Raji (cell line): Measurements from ENCODE around the gene CAMKK2.

Experiments used
- POLR2A ChIP-seq: IDR thresholded peaks from 2 replicates; pipeline ENCODE4 v1.6.1; 2011; ENCODE audit warnings: low read depth, low read length, control low read depth; ENCODE audit not compliant: insufficient read depth

Gene CAMKK2

DNA sequence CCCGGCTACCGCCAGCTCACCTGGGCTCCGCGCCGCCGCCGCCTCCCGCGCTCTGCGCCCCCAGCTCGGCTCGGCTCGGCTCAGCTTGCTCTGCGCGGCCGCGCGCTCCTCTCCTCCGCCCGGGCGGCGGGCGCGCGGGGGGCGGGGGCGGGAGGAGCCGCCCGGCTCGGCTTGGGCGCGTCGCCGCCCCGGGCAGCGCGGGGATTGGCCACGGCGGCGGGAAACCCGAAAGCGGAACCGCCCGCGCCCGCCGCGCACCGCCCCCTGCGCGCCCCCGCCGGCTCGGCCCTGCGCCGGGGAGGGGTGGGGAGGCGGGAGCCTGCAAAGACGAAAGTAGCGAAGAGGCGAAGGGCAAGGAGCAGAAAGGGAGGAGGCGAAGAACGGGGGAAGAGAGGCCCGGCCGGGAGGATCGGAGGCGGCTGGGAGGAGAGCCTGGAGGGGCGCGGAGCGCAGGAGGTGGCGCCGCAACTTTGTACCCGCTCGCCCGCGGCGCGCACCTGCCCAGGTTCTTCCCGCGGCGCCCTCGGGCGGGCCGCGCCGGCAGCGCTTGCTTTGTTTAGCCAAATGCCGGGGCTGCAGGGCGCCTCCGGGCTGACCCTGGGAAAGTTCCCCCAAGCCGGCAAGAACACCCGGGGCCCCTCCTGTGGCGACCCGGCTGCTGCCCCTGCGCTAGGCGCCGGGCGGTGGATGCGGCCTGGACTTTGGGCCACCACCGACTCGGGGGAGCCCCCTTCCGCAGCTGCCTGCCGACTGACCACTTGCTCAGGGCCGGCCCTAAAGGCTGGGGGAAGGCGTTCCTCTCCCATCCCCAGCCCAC lies at the start of gene CAMKK2:
CAMKK2 (minus strand) TSS at position 92 of the 817 bp plus-strand sequence. CDS start 22,183 bp downstream, outside the sequence.
- peak; percentile 79 for TF ChIP-seq POLR2A

DNA sequence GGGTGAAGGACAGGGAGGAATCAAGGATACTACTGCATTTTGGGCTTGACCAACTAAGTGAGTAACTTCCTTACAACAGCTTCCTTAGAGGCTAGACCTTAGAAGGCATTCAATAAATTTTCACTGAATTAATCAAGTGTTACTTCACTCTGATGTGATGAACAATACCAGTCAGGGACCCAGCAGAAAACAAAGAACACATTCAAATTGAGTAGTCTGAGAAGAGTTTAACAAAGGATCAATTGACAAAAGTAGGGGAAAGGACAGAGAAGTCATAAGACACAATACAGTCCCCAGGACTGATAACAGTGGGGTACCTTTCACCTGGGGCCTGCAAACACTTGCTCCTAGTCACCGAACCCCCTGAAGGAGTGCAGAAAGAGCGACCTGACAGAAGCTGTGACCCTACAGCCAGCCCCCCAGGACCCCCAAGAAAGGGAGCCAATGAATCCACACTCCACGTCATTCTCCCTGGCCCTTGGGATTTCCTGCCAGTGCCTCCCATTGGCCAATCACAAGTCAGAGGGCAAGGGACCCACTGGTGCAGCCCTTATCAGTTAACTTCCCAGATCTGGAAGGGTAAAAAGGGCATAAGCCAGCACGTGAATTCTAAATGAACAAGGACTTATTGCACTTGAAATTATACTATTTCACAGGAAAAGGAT lies 48.8 kb upstream of the CAMKK2 start:
- TF ChIP-seq POLR2A, result no peak

DNA sequence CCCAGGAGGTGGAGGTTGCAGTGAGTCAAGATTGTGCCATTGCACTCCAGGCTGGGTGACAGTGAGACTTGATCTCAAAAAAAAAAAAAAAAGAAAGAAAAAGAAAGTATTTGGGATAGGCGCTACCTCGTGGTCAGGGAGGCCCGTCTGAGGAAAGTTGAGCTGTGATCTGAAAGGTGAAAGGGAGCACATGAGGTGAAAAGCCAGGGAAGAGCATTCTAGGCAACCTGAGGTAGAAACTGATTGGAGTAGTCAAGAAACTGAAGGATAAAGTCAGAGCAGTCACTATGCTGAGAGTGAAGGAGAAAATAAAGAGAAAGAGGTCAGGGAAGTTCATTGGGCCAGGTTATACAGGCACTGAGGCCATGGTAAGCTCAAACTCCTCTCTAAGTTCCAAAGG lies 48.0 kb upstream of the CAMKK2 start:
- no peak for TF ChIP-seq POLR2A

DNA sequence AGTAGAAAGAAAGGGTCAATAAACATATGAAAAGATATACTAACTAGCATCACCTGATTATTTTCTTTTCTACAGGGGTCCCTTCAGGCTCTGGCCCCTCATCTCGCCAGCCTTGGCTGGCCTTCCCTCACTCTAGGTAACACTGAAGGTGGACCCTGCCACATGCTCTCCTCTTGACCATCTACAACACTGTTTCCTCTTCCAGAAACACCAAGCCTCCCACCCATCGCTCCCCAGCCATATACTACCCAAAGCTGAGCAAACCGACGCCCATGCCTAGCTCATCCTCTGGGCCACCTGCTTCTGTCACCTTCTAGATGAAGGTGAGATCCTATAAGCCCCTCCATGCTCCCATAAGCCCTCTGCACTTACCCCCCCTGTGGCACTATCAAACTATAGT lies 40.9 kb upstream of the CAMKK2 start:
- TF ChIP-seq POLR2A, result no peak

DNA sequence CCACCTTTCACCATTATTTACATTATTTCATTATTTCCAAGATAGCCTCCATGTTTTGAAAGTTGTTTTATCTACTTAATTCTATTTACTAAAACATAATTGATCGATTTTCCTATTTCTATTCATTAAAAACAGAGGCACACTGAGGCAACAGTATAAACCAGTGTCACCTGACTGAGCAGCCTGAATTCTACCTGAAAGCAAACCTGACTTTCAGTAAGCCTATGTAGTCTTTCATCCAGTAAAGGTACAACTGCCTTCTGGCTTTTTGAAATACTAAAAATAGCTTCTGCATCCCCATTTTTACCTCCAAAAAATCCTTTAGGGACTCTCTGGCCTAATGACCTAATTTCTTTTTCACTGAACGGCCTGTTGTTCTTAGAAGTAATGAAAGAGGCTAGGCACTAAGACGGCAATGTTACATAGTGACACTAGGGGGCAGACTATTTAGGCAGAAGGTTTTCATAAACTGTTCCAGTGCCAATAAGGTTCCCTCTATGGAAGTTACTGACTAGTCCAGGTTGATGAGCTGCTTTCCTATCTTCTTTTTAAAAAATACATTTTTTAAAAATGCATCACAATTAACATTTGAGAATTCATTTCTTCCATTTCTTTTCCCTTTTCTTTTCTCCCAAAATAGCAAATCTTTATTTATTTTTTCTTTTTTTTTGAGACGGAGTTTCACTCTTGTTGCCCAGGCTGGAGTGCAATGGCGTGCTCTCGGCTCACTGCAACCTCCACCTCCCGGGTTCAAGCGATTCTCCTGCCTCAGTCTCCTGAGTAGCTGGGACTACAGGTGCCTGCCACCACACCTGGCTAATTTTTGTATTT lies 38.2 kb upstream of the CAMKK2 start:
- TF ChIP-seq POLR2A, result no peak

DNA sequence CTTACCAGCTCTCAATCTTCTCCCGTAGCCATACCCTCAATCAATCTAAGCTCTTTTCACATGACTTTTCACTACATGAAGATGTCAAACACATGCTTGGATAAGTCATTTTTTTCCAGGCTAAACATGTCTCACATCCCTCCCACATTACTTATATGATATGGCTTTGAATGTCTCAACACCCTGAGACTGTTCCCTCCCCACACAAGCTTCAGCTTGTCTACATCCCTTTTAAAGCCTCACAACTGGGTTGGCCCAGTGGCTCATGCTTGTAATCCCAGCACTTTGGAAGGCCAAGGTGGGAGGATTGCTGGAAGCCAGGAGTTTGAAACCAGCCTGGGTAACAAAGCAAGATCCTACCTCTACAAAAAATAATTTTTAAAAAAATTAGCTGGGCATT lies 37.2 kb upstream of the CAMKK2 start:
- TF ChIP-seq POLR2A, result no peak

DNA sequence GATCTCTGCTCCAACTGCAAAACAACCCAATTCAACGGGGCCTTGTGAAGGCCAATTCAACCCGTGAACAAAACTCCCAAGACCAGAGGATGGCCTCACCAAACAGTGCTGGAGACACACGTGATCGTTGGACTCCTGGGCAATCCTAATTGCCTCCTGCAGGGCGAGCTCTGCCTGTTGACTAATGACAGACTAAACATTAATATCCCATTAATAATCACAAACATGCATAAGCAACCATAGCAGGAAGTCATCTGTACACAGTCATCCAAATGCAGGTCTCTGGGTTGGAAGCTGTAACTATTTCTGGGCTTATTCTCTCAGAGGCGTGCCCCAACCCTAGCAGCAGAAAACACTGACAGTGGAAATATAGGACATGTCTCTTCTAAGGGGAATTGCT lies 34.7 kb upstream of the CAMKK2 start:
- no peak for TF ChIP-seq POLR2A

DNA sequence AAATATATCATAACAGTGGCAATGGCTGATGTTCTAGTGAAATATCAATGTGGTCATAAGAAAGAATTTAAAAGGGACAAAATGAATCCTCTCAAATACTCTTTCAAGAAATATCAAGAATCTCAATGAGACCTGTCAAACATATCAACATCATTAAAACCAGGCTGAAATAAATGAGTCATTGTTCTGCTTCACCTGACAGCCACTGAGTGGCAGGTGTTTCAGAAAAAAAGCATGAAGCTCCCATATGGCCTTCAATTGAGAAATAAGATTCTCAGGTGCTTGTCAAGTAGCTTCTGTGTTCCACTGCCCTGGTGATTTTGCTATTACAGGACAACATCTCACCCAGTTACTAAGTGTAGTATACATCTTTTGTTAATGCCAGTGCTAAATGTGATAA lies 34.2 kb upstream of the CAMKK2 start:
- no peak for TF ChIP-seq POLR2A

DNA sequence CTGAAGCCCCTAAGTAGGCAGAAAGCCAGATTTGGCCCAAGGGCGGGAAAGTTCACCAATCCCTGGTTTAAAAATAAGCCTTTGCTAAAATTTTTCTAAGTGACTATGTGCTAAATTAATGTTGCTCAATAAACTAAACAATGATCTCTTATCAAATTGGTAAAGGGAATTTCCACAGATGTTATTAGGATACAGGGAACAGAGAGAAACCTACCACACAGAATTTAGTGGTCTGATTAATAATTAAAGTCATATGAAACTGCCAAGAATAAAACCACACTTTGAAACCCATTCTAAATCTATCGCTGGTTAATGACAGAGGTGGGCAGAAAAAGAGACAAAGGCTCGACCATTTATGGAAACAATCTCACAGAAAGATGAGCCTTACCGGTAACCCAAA lies 33.7 kb upstream of the CAMKK2 start:
- TF ChIP-seq POLR2A, result no peak

DNA sequence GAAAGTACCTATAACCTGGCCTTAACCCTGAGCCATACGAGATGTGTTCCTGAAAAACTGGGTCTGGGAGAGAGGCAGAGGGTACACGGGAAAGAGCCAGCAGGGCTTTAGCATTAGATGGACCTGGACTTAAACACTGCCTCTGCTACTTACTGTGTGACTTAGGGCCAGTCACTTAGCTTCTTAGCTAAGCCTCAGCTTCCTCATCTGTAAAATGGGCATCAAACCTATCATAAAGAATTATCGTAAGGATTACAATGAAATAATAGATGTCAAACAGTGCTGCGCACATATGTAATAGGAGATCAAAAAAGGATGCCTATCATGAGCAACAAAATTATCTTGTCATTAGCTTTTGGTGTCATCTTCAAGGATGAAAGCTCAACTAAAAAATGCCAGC lies 32.1 kb upstream of the CAMKK2 start:
- no peak for TF ChIP-seq POLR2A

DNA sequence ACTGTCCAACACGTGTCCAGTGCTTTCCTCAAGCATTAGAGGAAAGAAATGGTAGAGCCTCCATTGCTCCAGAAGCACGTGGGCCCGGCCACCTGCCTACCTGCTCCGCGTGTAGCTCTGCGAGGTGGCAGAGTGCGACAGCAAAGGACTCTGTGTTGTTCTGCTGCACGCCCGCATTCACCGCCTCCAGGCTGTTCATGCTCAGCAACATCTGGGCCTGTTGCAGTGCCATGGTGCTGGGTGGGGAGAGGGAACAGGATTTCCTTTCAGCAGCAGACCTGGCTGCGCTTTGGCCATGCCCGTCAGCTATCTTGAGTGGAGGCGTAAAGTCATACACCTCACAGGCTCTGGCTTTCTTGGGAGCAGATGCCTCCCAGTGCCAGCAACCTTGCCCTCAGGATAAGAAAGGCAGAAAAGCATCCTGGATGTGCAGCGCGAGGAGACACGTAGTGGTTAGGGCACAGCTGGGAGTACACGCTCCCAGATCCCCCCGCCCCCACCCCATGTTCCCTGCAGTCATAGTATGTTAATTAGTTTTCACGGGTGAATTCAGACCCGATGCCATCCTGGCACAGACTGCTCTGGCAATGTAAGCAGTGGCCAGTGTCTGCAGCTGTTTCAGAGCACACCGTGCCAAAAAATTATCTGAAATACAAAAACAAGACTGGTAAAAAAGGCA lies 30.6 kb upstream of the CAMKK2 start:
- TF ChIP-seq POLR2A, result no peak

DNA sequence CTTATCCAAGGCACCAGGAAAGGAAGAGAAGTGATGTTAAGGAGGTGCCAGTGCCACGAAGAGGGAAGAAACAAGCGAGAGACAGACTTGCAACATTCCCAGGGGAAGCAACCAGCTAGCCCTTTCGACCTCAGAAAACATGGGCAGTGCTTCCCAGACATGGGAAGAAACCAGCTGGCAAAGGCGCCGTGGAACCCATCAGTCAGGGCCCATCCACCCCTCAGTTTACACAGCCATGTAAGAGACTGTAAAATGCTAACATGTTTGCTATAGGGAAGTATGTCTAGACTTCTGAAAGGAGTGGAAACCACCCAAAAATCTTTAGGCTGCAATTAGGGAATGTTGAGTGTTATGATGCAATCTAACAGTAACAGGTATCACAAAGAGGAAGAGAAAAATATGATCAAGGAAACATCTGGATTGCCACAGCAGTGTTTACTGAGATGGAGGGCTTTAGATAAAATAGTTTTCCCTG lies 29.4 kb upstream of the CAMKK2 start:
- TF ChIP-seq POLR2A, result no peak

DNA sequence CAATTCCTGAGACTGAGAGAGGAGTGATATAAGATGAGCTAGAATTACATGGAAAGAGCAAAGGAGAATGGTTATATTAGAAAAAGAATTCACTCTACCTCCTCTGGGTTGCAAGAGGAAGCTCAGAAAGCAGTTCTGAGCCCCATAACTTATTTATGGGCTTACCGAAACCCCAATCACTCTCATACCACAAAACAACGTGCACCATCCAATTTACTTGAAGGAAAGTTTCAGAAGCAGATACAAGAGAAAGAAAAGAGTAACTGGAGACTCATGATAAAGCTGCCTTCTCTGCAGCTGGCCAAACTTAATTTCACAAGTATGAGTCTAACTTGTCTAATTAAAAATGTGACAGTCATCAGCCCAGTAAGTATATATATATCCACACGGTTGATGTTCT lies 27.4 kb upstream of the CAMKK2 start:
- TF ChIP-seq POLR2A, result no peak

DNA sequence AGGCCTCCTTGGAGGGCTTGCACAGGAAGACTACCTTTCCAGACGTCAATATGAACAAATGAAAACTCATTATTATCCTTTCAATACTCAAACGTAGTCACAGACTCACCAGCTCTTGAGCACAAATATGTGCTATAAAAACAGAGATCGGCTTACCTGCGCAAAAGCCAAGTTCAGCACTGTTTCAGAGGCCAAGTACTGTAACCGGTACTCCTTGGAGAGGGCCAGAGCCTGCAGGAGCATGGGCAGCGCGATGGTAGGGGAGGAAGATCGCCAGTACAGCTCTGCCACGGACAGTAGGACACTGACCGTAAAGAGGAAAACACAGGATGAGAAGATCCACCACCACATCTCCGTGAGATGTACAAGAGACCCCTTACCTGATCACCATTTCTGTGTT lies 21.6 kb upstream of the CAMKK2 start:
- TF ChIP-seq POLR2A, result no peak

DNA sequence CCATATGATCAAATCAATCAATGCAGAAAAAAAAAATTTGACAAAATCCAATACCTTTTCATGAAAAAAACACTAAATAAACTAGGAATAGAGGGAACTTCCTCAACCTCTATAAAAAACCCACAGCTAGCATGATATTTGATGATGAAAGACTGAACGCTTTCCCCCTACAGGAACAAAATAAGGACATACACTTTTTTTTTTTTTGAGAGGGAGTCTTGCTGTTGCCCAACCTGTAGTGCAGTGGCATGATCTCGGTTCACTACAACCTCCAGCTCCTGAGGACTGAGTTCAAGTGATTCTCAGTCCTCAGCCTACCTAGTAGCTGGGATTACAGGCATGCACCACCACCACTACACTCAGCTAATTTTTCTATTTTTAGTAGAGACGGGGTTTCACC lies 17.9 kb upstream of the CAMKK2 start:
- no peak for TF ChIP-seq POLR2A
